NOMO-1 treated with dmso at 0.1 percent for 144 hours (cell line): ENCODE measurements around the gene GJB6.
"Not testable (repeated sequence)": the region's sequence is repeated elsewhere in the genome, so short reads cannot be mapped to it uniquely, and the experiment has no call there.

Experiments used
- DNase-seq: peaks from one replicate; lab custom pipeline; 2025; ENCODE audit not compliant: unreplicated experiment; lab: John Stamatoyannopoulos, UW

The GJB6 gene

DNA sequence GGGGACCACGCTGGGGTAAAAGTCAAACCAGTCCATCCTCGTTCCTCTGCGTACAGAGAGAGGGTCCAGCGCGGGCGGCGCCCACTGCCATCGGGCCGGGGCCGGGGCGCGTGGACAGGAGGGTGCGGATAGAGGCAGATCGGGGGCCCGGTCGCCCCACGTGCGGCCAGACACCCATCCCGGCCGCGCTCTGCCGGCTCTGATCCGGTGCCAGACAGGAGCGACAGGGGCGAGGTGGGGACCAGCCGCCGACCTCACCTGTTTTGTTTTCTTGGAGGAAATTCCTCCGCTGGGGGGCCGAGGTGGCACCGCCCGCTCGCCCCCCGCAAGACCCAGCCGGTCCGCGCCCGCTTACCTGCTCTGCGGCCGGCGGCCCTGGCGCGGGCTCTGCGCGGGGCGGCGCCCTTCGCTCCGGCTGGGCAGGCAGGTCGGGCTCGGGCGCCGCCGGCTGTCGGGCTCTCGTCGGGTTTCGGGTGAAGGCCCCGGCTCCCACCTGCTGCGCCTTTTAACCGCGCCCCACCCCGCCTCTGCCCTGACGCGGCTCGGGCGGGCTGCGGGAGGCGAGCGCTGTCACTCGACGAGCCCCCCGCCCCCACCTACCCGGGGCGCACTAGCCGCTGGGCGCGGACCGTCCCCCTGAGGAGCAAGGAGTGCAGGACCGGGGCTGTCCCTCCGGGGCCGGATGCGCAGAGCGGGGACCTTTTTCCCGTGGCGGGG is at the start of gene GJB6:
TSS of gene GJB6 (minus strand) at position 481 of the 717 bp plus-strand sequence. CDS start 8,839 bp downstream, outside the sequence.
- DNase-seq, result no peak

DNA sequence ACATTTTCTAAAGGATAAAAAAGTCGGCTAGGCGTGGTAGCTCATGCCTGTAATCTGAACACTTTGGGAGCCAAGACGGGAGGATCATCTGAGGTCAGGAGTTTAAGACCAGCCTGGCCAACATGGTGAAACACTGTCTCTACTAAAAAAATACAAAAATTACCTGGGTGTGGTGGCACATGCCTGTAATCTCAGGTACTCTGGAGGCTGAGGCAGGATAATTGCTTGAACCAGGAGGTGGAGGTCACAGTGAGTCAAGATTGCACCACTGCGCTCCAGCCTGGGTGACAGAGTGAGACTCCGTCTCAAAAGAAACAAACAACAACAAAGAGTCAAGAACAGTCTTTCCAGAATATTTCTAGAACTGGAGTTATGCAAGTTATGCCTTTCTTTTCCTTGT is 44.8 kb upstream of the GJB6 start:
- DNase-seq, result not testable (repeated sequence)

DNA sequence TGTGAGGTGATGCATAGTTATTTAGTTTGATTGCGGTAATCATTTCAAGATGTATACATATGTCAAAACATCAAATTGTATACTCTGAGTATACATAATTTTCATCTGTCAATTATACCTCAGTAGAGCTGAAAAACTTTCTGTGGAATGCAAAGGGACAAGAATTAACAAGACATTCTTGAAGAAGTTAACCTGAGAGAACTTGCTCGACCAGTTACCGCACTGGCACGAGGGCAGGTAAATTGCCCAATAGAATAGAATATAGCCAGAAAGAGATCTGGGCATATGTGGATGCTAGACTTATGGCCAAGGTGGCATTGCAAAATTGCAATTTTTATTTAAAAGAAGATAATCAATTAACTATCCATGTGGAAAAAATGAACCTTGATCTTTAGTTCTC is 42.3 kb upstream of the GJB6 start:
- DNase-seq, result no peak

DNA sequence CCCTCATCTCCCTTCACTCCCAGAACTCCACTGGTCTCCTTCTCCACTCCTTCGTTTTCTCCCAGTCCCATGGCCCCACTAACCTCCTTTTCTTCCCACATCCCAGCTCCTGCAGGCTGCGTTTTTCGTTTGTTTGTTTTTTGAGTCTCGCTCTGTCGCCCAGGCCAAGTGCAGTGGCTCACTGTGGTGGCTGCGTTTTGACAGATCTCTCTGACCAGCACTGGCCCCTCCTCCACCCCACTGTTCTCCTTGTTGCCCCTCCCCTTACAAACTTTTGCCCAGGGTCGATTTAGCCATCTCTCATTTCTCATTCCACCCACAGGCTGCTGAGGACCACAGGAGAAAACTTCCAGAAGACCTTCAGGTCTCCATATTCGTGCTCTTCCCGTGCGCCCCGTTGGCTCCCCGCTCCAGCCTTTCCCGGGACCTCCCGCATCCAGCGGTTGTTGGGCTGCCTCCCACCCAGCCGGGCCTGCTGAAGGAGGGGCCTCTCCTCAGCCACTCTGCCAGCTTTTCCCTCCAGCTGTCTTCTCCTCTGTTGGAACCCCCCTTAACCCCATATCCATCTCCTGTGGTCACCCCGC is 40.6 kb upstream of the GJB6 start:
- DNase-seq, result no peak

- DNase-seq, result no peak
Observed at GRCh38 chr13:20272104-20272503, 40.0 kb upstream of the GJB6 start.

- DNase-seq, result no peak
Observed at GRCh38 chr13:20271441-20271840, 39.3 kb upstream of the GJB6 start.

- DNase-seq, result no peak
Observed at GRCh38 chr13:20270163-20270865, 38.2 kb upstream of the GJB6 start.

- DNase-seq, result peak; percentile 17
Observed at GRCh38 chr13:20264271-20265018, 32.3 kb upstream of the GJB6 start.

- DNase-seq, result no peak
Observed at GRCh38 chr13:20263393-20264044, 31.4 kb upstream of the GJB6 start.

DNA sequence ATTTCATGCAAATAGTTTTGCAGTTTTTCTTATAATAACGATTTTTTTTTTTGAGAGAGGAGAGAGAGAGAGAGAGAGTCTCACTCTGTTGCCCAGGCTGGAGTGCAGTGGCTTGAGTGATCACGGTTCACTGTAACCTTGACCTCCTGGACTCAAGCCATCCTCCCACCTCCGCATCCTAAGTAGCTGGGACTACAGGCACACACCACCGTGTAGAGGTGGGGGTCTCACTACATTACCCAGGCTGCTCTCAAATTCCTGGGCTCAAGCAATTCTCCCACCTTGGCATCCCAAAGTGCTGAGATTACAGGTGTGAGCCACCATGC is 26.8 kb upstream of the GJB6 start:
- DNase-seq, result no peak

DNA sequence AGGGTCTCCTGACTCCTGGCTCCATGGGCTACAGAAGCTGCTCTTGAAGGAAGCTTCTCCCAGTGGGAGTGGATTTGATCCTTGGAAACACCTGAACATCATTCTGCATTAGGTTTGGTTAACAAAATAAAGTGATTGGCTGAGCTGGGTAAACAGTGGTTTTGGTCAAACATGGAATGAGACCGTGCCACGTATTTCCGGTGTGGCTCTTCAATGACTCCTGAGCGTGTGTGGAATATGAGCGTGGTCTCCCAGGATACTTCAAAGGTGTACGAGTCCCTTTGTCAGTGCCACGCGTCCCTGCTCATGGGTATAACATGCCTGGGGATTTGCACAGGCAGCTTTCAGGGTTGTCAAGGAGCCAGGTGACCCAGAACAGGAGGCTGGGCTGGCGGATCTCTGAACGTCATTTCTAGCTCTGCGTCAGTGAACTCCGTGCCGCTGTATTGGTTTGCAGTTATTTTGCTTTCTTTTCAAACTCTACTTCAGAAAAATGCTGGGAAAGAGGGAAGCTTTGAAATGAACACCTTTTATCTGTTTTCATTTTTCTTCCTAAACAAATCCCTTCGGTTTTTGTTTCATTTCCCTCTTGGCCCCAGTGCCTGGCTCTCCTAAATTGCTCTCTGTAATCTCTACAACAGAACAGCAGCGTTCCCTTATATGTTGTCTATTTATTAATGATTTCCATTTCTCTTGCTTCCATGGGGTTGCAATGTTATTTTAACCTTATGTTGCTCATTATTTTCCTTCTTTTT is 26.3 kb upstream of the GJB6 start:
- no peak for DNase-seq

DNA sequence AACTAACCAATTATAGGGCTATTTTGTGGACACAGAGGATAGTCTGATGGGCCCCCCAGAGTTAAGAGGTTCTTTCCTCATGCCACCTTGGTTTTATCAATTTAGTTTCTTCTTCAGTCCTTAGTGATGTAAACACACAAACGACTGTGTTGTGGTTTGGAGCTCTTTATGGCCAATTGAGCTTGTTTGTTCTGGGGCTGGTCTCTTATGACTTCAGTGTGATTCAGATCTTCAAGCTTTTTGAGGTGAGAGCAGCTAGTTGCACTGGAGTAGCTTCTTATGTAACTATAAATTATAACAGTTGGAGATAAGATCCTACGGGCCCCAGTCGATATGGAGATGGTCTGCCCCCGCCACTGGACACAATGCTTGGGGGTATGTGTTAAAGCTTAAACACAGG is 22.0 kb upstream of the GJB6 start:
- no peak for DNase-seq

- no peak for DNase-seq
Observed at GRCh38 chr13:20249913-20250312, 17.8 kb upstream of the GJB6 start.

GRCh38 chr13:20247963-20248362 is 15.8 kb upstream of the GJB6 start:
- no peak for DNase-seq

- DNase-seq, result no peak
Observed at GRCh38 chr13:20247403-20247802, 15.3 kb upstream of the GJB6 start.

- no peak for DNase-seq
Observed at GRCh38 chr13:20241593-20241992, 9.5 kb upstream of the GJB6 start.

DNA sequence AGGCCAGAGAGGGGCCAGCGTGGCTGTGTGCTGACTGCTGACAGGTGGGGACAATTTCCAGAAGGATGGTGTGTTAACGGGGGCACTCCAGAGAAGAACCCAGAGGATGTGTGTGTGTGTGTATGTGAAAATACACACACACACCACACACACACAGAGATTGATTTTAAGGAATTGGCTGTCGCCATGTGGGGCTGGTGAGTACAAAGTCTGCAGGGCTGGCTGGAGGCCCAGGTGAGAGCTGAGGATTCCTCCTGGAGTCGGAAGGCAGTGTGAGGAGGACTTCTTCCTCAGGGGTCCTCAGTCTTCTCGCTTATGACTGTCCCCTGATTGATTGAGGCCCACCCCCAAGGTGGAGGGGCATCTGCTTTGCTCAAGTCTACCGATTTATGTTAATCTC is 7.6 kb upstream of the GJB6 start:
- DNase-seq, result no peak

DNA sequence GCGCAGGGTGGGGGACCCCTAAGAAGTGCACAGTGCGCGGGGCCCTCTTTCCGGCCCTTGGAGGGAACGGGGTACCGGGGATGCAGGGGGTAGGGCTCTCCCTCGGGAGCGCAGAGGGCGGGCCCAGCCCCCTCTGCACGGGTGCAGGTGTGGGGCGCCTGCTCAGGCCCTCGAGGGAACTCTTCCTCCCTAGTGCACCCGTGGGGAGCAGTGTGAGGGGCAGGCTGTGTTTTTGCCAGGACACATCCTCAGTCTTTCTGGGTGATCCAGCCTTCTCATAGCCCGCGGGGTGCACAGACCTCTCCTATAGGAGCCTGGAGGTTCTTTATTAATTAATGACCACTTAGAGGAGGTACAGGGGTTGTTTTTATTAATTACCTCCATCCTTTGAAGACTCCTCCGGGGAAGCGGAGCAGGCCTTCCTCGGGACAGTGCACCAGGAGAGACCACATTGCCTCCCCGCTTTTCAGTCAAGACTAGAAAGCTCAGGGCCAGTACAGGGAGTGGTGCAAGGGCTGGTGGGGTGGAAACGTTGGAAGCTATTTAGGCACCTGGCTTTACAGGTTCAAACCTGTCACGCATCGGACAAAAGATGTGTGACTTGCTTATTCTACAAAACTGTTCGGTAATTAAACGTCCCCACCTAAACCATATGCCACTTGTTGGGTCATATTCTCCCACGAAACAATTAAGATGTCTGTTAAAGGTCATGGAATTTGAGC is 598 bp upstream of the GJB6 start:
- DNase-seq, result no peak

DNA sequence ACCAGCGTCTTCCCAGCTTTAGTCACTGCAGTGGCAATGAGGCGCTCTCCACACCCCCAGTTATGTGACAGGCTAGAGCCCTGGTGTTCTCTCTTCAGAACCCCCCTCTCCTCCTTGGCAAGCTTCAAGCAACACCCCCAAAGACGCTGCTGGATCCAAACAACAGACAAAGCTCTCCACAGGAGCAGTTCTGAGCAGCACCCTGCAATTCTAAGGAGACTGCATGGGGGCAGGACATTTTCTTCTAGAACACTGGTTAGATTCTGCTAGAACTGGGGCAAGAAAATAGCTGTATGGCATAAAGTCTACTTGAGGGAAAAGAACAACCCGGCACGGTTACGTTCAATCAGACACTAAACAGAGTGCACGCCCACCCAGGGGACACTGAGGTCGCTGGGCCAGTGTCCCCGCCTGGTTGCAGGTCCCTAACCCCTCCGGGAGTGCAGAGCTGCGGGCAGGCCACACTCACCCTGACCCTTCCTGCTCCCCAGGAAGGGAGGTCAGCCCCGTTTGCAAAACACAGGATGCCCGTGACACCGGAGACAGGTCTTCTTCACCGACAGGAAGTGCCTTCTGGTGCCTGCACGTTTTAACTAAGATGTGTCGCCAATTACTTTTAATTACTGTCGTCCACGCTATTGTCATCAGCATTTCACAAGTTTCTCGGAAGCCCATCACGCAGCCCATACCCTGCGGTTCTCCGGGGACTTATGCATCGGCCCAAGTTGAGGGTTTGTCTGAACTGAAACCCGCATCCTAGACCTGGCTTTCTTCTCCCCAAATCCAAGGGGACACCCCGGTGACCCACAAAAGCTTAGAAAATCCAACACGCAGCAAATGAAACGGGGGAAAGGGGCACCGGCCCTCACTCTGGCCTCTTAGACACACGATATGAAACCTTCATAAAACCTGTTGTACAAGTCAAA is 943 bp downstream of the GJB6 start:
- DNase-seq, result no peak
